CD4-positive, alpha-beta memory T cell (primary cell): Measurements from ENCODE around the gene EEF2K. TPM values are rescaled to one million over a fixed set of nuclear protein-coding genes. Genes with fewer than 3 reads are reported as not detected.
"Not testable (repeated sequence)": the region's sequence is repeated elsewhere in the genome, so short reads cannot be mapped to it uniquely, and the experiment has no call there.

ENCODE experiments used
- CTCF ChIA-PET: fragments of 350-600 bp; sonication (Branson Sonifier 250); formaldehyde crosslinking; loops from one replicate; lab custom pipeline; 2021; ENCODE audit warnings: inconsistent platforms; ENCODE audit not compliant: partially characterized antibody; lab: Charles Lee
- POLR2A ChIA-PET: fragments of 350-600 bp; sonication (Branson Sonifier 250); formaldehyde crosslinking; loops from one replicate; lab custom pipeline; 2021; ENCODE audit not compliant: partially characterized antibody; lab: Charles Lee
- DNase-seq, 5 donors: peaks; one replicate each; pipeline versions ENCODE4 v3.0.0 to v3.0.0-alpha.2; 2020 to 2022; ENCODE audit warnings: mixed read lengths in 1 of 5
- H3K27ac ChIP-seq: one replicate; pipeline ENCODE4 v1.7.0; 2013; ENCODE audit warnings: low read depth, low read length
- H3K27me3 ChIP-seq: 2 replicates; pipeline ENCODE4 v1.7.0; 2013; ENCODE audit warnings: mild to moderate bottlenecking, low read length, moderate library complexity; ENCODE audit not compliant: insufficient read depth
- H3K36me3 ChIP-seq: 2 replicates; pipeline ENCODE4 v1.7.0; 2013; ENCODE audit warnings: mild to moderate bottlenecking, low read length, moderate library complexity; ENCODE audit not compliant: insufficient read depth
- H3K4me1 ChIP-seq: 2 replicates; pipeline ENCODE4 v1.7.0; 2013; ENCODE audit warnings: mild to moderate bottlenecking, low read length, moderate library complexity; ENCODE audit not compliant: insufficient read depth
- H3K4me3 ChIP-seq, 2 donors: one replicate each; pipeline ENCODE4 v1.7.0; 2013; ENCODE audit warnings: low read length in 2 of 2, mild to moderate bottlenecking in 1 of 2
- H3K9me3 ChIP-seq, 2 donors: one replicate each; pipeline ENCODE4 v1.7.0; 2013; ENCODE audit warnings: low read length in 2 of 2, control low read depth in 1 of 2; ENCODE audit not compliant: control insufficient read depth in 1 of 2
- H3K27ac Mint-ChIP-seq, 7 donors: one replicate each; pipeline ENCODE4 v1.8.0; 2020 to 2021; ENCODE audit warnings: mixed read lengths in 7 of 7, mild to moderate bottlenecking in 6 of 7, inconsistent platforms in 3 of 7, moderate library complexity in 3 of 7
- H3K27me3 Mint-ChIP-seq, 2 donors: one replicate each; pipeline ENCODE4 v1.8.0; 2020 to 2021; ENCODE audit warnings: mixed read lengths in 2 of 2
- H3K36me3 Mint-ChIP-seq, 2 donors: one replicate each; pipeline ENCODE4 v1.8.0; 2020 to 2021; ENCODE audit warnings: mixed read lengths in 2 of 2, inconsistent platforms in 1 of 2, mild to moderate bottlenecking in 1 of 2
- H3K4me1 Mint-ChIP-seq, 4 donors: one replicate each; pipeline ENCODE4 v1.8.0; 2020 to 2021; ENCODE audit warnings: mixed read lengths in 4 of 4, mild to moderate bottlenecking in 1 of 4
- H3K4me3 Mint-ChIP-seq, 8 donors: one replicate each; pipeline ENCODE4 v1.8.0; 2020 to 2021; ENCODE audit warnings: mixed read lengths in 8 of 8, mild to moderate bottlenecking in 7 of 8, moderate library complexity in 6 of 8, inconsistent platforms in 3 of 8
- H3K9me3 Mint-ChIP-seq, 8 donors: one replicate each; pipeline ENCODE4 v1.8.0; 2020 to 2021; ENCODE audit warnings: mixed read lengths in 8 of 8, mild to moderate bottlenecking in 5 of 8, inconsistent platforms in 3 of 8, moderate library complexity in 1 of 8
- intact Hi-C: fragments of 100-400 bp; cut with micrococcal nuclease; formaldehyde crosslinking; loops from one replicate; pipeline ENCODE4 v1.15.1; 2023
- polyA plus RNA-seq, 2 donors: library from polyadenylated mRNA; unstranded; fragments of 300-500 nt; fragmentation: Illumina TruSeq; gene quantifications; one replicate each; pipeline ENCODE4 v1.2.3, GENCODE V29; 2021
- total RNA-seq, 2 experiments: library from RNA; stranded (reverse); gene quantifications; one replicate each; pipeline ENCODE4 v1.2.3, GENCODE V29; 2021

The EEF2K gene
- total and polyA plus RNA-seq, 4 experiments from 2014 or later, result 0.77 to 20.7 (median 11.5) TPM

GRCh38 chr16:22193063-22193411, 13.0 kb upstream of the EEF2K start:
- DNase-seq, result no peak
- ChIA-PET POLR2A (interaction anchor here (0.9 to 9.9 kb wide), 8 partner anchors 14 to 547 kb away, joined by 3 to 196 read pairs (median 54); partner anchors contain the start of genes EEF2K, MOSMO, POLR3E and UQCRC2), CTCF (interaction anchor here (2.8 to 5.0 kb wide), 2 partner anchors 103 to 107 kb away, joined by 14 to 31 read pairs; partner anchors contain the start of gene POLR3E)
- Mint-ChIP-seq H3K9me3 (peaks cover 0 to 8% (median 2%) of the 10 kb centered on the region in 8 donors), H3K27ac (peak overlapping the region; percentile 99 to 100 (median 100)), H3K27me3 (peaks cover 2 to 5% of the 10 kb centered on the region in 2 donors), H3K4me3 (peak overlapping the region in 5 of 8 donors; percentile 1 to 97 (median 82)), H3K4me1 (peaks cover 47 to 89% (median 65%) of the 10 kb centered on the region in 4 donors), H3K36me3 (peaks cover 7 to 21% of the 10 kb centered on the region in 2 donors)
- peak overlapping the region; percentile 95 for H3K27ac ChIP-seq
- H3K4me1 ChIP-seq, result peaks cover 67% of the 10 kb centered on the region
- no peaks in the 10 kb centered on the region for H3K9me3 ChIP-seq
- H3K27me3 ChIP-seq, result no peaks in the 10 kb centered on the region
- H3K4me3 ChIP-seq, result peak overlapping the region in 1 of 2 donors; percentile 69
- no peaks in the 10 kb centered on the region for H3K36me3 ChIP-seq
- intact Hi-C loops, result loop anchor here (5.0 to 10.0 kb wide), 2 partner anchors 596 to 1448 kb away; partner anchors contain the start of genes METTL9 and THUMPD1

GRCh38 chr16:22194707-22195444, 11.2 kb upstream of the EEF2K start:
- Mint-ChIP-seq H3K4me1 (peaks cover 33 to 80% (median 52%) of the 10 kb centered on the region in 4 donors), H3K36me3 (peaks cover 7 to 19% of the 10 kb centered on the region in 2 donors), H3K27me3 (peaks cover 2 to 5% of the 10 kb centered on the region in 2 donors), H3K27ac (peak overlapping the region; percentile 92 to 100 (median 99)), H3K4me3 (peak overlapping the region; percentile 84 to 93 (median 90)), H3K9me3 (peaks cover 0 to 8% (median 2%) of the 10 kb centered on the region in 8 donors)
- Histone ChIP-seq H3K4me1 (peaks cover 53% of the 10 kb centered on the region), H3K9me3 (no peaks in the 10 kb centered on the region), H3K4me3 (no peak overlapping the region), H3K27ac (peak overlapping the region; percentile 59), H3K27me3 (no peaks in the 10 kb centered on the region), H3K36me3 (no peaks in the 10 kb centered on the region)
- ChIA-PET CTCF (interaction anchor here (1.1 to 5.0 kb wide), 6 partner anchors 11 to 205 kb away, joined by 3 to 42 read pairs (median 12); partner anchors contain the start of genes EEF2K and POLR3E), POLR2A (interaction anchor here (0.8 to 9.9 kb wide), 9 partner anchors 8 to 189 kb away, joined by 3 to 196 read pairs (median 4); partner anchors contain the start of genes EEF2K, MOSMO and POLR3E)
- intact Hi-C loops, result loop anchor here (1.0 to 10.0 kb wide), 4 partner anchors 11 to 1450 kb away; partner anchors contain the start of genes EEF2K, METTL9 and THUMPD1
- DNase-seq, result peak in 3 of 5 donors; percentile 14 to 73 (median 21)

- peaks cover 7 to 18% of the 10 kb centered on the region in 2 donors for H3K36me3 Mint-ChIP-seq
- H3K4me3 Mint-ChIP-seq, result peak overlapping the region; percentile 84 to 93 (median 90)
- intact Hi-C loops, result loop anchor here (1.0 to 10.0 kb wide), 3 partner anchors 11 to 1451 kb away; partner anchors contain the start of genes EEF2K and THUMPD1
- ChIA-PET POLR2A (interaction anchor here (0.8 to 9.9 kb wide), 8 partner anchors 9 to 190 kb away, joined by 3 to 196 read pairs (median 4); partner anchors contain the start of genes EEF2K, MOSMO and POLR3E), CTCF (interaction anchor here (1.2 to 5.0 kb wide), 5 partner anchors 11 to 206 kb away, joined by 3 to 42 read pairs (median 18); partner anchors contain the start of genes EEF2K and POLR3E)
- no peak for DNase-seq
- H3K27me3 Mint-ChIP-seq, result peaks cover 2 to 5% of the 10 kb centered on the region in 2 donors
- Histone ChIP-seq H3K4me3 (no peak overlapping the region), H3K4me1 (peaks cover 53% of the 10 kb centered on the region), H3K9me3 (no peaks in the 10 kb centered on the region), H3K27ac (peak overlapping the region; percentile 59), H3K27me3 (no peaks in the 10 kb centered on the region), H3K36me3 (no peaks in the 10 kb centered on the region)
- peaks cover 33 to 76% (median 52%) of the 10 kb centered on the region in 4 donors for H3K4me1 Mint-ChIP-seq
- peaks cover 0 to 8% (median 2%) of the 10 kb centered on the region in 8 donors for H3K9me3 Mint-ChIP-seq
- peak overlapping the region; percentile 91 to 100 (median 99) for H3K27ac Mint-ChIP-seq
These were observed 10.7 kb upstream of the EEF2K start for GRCh38 chr16:22195445-22195694.

GRCh38 chr16:22195695-22196558, 10.2 kb upstream of the EEF2K start:
- Mint-ChIP-seq H3K4me1 (peaks cover 33 to 70% (median 50%) of the 10 kb centered on the region in 4 donors), H3K27ac (peak overlapping the region; percentile 91 to 100 (median 99)), H3K4me3 (peak overlapping the region; percentile 84 to 93 (median 90)), H3K9me3 (peaks cover 0 to 8% (median 2%) of the 10 kb centered on the region in 8 donors), H3K36me3 (peaks cover 7 to 12% of the 10 kb centered on the region in 2 donors), H3K27me3 (peaks cover 2 to 5% of the 10 kb centered on the region in 2 donors)
- intact Hi-C loops, result loop anchor here (1.0 to 10.0 kb wide), 3 partner anchors 10 to 1451 kb away; partner anchors contain the start of genes EEF2K and THUMPD1
- peak overlapping the region; percentile 59 for H3K27ac ChIP-seq
- ChIA-PET POLR2A (interaction anchor here (0.6 to 9.9 kb wide), 12 partner anchors 9 to 190 kb away, joined by 3 to 196 read pairs (median 4); partner anchors contain the start of genes EEF2K, MOSMO and POLR3E), CTCF (interaction anchor here (0.6 to 5.0 kb wide), 7 partner anchors 10 to 206 kb away, joined by 3 to 42 read pairs (median 5); partner anchors contain the start of genes EEF2K and POLR3E)
- H3K27me3 ChIP-seq, result no peaks in the 10 kb centered on the region
- peaks cover 53% of the 10 kb centered on the region for H3K4me1 ChIP-seq
- peak overlapping the region; percentile 14 to 62 for H3K4me3 ChIP-seq
- DNase-seq, result peak; percentile 89 to 92 (median 90)
- no peaks in the 10 kb centered on the region for H3K9me3 ChIP-seq
- H3K36me3 ChIP-seq, result no peaks in the 10 kb centered on the region

DNA sequence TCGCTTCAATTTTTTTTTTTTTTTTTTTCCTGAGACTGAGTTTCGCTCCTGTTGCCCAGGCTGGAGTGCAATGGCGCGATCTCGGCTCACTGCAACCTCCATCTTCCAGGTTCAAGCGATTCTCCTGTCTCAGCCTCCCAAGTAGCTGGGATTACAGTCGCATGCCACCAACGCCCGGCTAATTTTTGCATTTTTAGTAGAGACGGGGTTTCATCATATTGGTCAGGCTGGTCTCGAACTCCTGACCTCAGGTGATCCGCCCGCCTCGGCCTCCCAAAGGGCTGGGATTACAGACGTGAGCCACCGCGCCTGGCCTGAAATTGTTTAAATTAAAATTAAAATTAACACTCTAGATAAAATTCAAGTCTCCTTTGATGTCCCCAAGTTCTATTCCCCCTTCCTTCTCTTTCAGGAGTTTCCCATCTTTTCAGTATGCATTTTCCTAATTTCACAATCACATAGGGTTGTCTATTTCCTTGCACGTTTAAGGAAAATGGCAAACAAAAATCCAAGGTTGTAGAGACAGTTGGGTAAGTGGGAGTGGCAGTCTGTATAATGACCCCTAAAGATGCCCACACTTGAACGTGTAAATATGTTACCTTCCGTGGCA, 9.4 kb upstream of the EEF2K start:
- H3K4me1 ChIP-seq, result peaks cover 50% of the 10 kb centered on the region
- peaks cover 7 to 12% of the 10 kb centered on the region in 2 donors for H3K36me3 Mint-ChIP-seq
- intact Hi-C loops, result loop anchor here (10.0 kb wide), 1 partner anchor 1452 kb away; the partner anchor contains the start of gene THUMPD1
- not testable (repeated sequence) for H3K9me3 Mint-ChIP-seq, H3K36me3 ChIP-seq, H3K9me3 ChIP-seq, H3K27me3 Mint-ChIP-seq, H3K27me3 ChIP-seq, H3K27ac ChIP-seq, DNase-seq
- H3K4me3 ChIP-seq, result peak overlapping the region in 1 of 2 donors; percentile 62
- peak overlapping the region; percentile 63 to 93 (median 88) for H3K4me3 Mint-ChIP-seq
- CTCF ChIA-PET, result interaction anchor here (0.6 to 5.0 kb wide), 6 partner anchors 10 to 191 kb away, joined by 3 to 42 read pairs (median 12); partner anchors contain the start of genes EEF2K and POLR3E
- H3K27ac Mint-ChIP-seq, result peak overlapping the region in 4 of 7 donors; percentile 55 to 100 (median 88)
- POLR2A ChIA-PET, result interaction anchor here (0.6 to 9.9 kb wide), 6 partner anchors 9 to 191 kb away, joined by 3 to 196 read pairs (median 4); partner anchors contain the start of genes EEF2K and POLR3E
- H3K4me1 Mint-ChIP-seq, result peaks cover 32 to 63% (median 48%) of the 10 kb centered on the region in 4 donors
